CD14-positive monocyte (primary cell): ENCODE results near the gene GALK2. TPM values are rescaled to one million over a fixed set of nuclear protein-coding genes. Genes with fewer than 3 reads are reported as not detected.

ENCODE experiments used
- DNase-seq, 3 donors: peaks; one replicate each; pipeline ENCODE4 v3.0.0-alpha.2; 2011 to 2022
- H2AFZ ChIP-seq: 2 replicates; pipeline ENCODE4 v1.6.0; 2012; ENCODE audit warnings: mild to moderate bottlenecking, low read depth, low read length, inconsistent platforms; ENCODE audit not compliant: insufficient read depth, poor library complexity, severe bottlenecking
- H3K27ac ChIP-seq, 2 donors: 1 replicate in 1 of 2; 2 replicates in 1 of 2; pipeline ENCODE4 v1.5.1; 2012 to 2013; ENCODE audit warnings: low read length in 2 of 2, control low read depth in 1 of 2, inconsistent platforms in 1 of 2, low read depth in 1 of 2, mild to moderate bottlenecking in 1 of 2
- H3K27me3 ChIP-seq, 2 donors: one replicate each; pipeline versions ENCODE4 v1.6.0 to v1.6.1; 2011 to 2013; ENCODE audit warnings: low read length in 2 of 2; ENCODE audit not compliant: control insufficient read depth in 2 of 2, insufficient read depth in 2 of 2
- H3K36me3 ChIP-seq, 2 donors: replicated peaks in 1 of 2; 1 replicate in 1 of 2; 2 replicates in 1 of 2; pipeline versions ENCODE4 v1.5.1 to v1.6.1; 2012 to 2013; ENCODE audit warnings: low read length in 2 of 2, control low read depth in 1 of 2, inconsistent platforms in 1 of 2, mild to moderate bottlenecking in 1 of 2; ENCODE audit not compliant: insufficient read depth in 2 of 2, control insufficient read depth in 1 of 2
- H3K4me1 ChIP-seq, 2 donors: 1 replicate in 1 of 2; 2 replicates in 1 of 2; pipeline versions ENCODE4 v1.5.1 to v1.6.1; 2012 to 2013; ENCODE audit warnings: low read length in 2 of 2, control low read depth in 1 of 2, inconsistent platforms in 1 of 2, mild to moderate bottlenecking in 1 of 2, moderate library complexity in 1 of 2; ENCODE audit not compliant: insufficient read depth in 2 of 2, control insufficient read depth in 1 of 2
- H3K4me2 ChIP-seq: replicated peaks from 2 replicates; pipeline ENCODE3; 2012; ENCODE audit warnings: low read length, moderate library complexity, mild to moderate bottlenecking; ENCODE audit not compliant: poor library complexity, severe bottlenecking; ENCODE audit errors: extremely low read depth
- H3K4me3 ChIP-seq, 3 experiments: fragments of 200-600 bp in 1 of 3; sonication (generic) in 1 of 3; replicated peaks in 1 of 3; 1 replicate in 2 of 3; 2 replicates in 1 of 3; pipeline ENCODE4 v1.5.1; 2011 to 2013; ENCODE audit warnings: low read length in 3 of 3, mild to moderate bottlenecking in 3 of 3, control low read depth in 2 of 3, low read depth in 2 of 3, inconsistent platforms in 1 of 3, moderate library complexity in 1 of 3
- H3K79me2 ChIP-seq: 2 replicates; pipeline ENCODE4 v1.6.0; 2012; ENCODE audit warnings: mild to moderate bottlenecking, control low read depth, inconsistent platforms, low read length, moderate library complexity; ENCODE audit not compliant: insufficient read depth
- H3K9ac ChIP-seq: 2 replicates; pipeline ENCODE4 v1.6.0; 2017; ENCODE audit warnings: low read length, mild to moderate bottlenecking; ENCODE audit not compliant: insufficient read depth, poor library complexity, severe bottlenecking
- H3K9me3 ChIP-seq, 2 donors: replicated peaks in 1 of 2; 1 replicate in 1 of 2; 2 replicates in 1 of 2; pipeline versions ENCODE4 v1.5.1 to v1.6.1; 2012 to 2013; ENCODE audit warnings: low read length in 2 of 2, control low read depth in 1 of 2; ENCODE audit not compliant: control insufficient read depth in 1 of 2, insufficient read depth in 1 of 2
- H4K20me1 ChIP-seq: 2 replicates; pipeline ENCODE4 v1.6.0; 2012; ENCODE audit warnings: mild to moderate bottlenecking, low read length, control low read depth, moderate library complexity; ENCODE audit not compliant: insufficient read depth
- H3K27ac Mint-ChIP-seq, 7 donors: one replicate each; pipeline ENCODE4 v1.8.0; 2020; ENCODE audit warnings: mild to moderate bottlenecking in 7 of 7, mixed read lengths in 7 of 7, moderate library complexity in 6 of 7, inconsistent platforms in 2 of 7
- H3K27me3 Mint-ChIP-seq, 3 donors: one replicate each; pipeline ENCODE4 v1.8.0; 2021 to 2022; ENCODE audit warnings: low read depth in 3 of 3, mild to moderate bottlenecking in 3 of 3, mixed read lengths in 3 of 3, moderate library complexity in 3 of 3, inconsistent platforms in 1 of 3
- H3K36me3 Mint-ChIP-seq, 2 donors: one replicate each; pipeline ENCODE4 v1.8.0; 2020; ENCODE audit warnings: mixed read lengths in 2 of 2, inconsistent platforms in 1 of 2, mild to moderate bottlenecking in 1 of 2
- H3K4me1 Mint-ChIP-seq: one replicate; pipeline ENCODE4 v1.8.0; 2020; ENCODE audit warnings: mild to moderate bottlenecking, mixed read lengths
- H3K4me3 Mint-ChIP-seq, 2 donors: one replicate each; pipeline ENCODE4 v1.8.0; 2020; ENCODE audit warnings: mild to moderate bottlenecking in 2 of 2, mixed read lengths in 2 of 2, moderate library complexity in 1 of 2
- H3K9me3 Mint-ChIP-seq, 7 donors: one replicate each; pipeline ENCODE4 v1.8.0; 2020 to 2022; ENCODE audit warnings: mixed read lengths in 7 of 7, mild to moderate bottlenecking in 6 of 7, moderate library complexity in 6 of 7, inconsistent platforms in 2 of 7
- WGBS: methylation state at CpG from one replicate; pipeline ENCODE4 v1.1.5; 2013; ENCODE audit warnings: missing lambda C conversion rate; ENCODE audit not compliant: insufficient coverage; 5-methylcytosine and 5-hydroxymethylcytosine counted together
- intact Hi-C, 2 donors: fragments of 100-400 bp; cut with micrococcal nuclease; formaldehyde crosslinking; loops; one replicate each; pipeline versions ENCODE4 v1.15.0 to v1.15.1; 2023
- polyA plus RNA-seq, 3 donors: library from polyadenylated mRNA; depleted of rRNA in 1 of 3; unstranded in 2 of 3; stranded (reverse) in 1 of 3; fragments of 300-500 nt in 2 of 3; fragments of >200 nt in 1 of 3; fragmentation: Illumina TruSeq in 2 of 3; gene quantifications; 1 replicate in 2 of 3; 2 replicates in 1 of 3; pipeline ENCODE4 v1.2.3, GENCODE V29; 2012 to 2021
- TF ChIP-seq, protein P1 (sequence below): fragments of 200-600 bp; IDR thresholded peaks from one replicate; pipeline ENCODE4 v1.8.0; 2022; ENCODE audit warnings: antibody characterized with exemption, mild to moderate bottlenecking

Gene GALK2
- polyA plus RNA-seq, 3 donors = 14.2 to 16.9 (median 14.5) TPM

DNA sequence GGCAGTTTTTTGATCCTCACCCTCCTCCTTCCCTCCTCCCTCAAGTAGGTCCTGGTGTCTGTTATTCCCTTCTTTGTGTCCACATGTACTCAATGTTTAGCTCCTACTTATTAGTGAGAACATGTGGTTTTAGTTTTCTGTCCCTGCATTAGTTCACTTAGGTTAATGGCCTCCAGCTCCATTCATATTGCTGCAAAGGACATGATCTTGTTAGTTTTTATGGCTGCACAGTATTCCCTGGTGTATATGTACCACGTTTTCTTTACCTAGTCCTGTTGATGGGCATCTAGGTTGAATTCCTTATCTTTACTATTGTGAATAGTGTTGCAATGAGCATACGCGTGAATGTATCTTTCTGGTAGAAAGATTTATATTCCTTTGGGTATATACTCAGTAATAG, 191.3 kb downstream of the GALK2 start:
- no peaks in the 10 kb centered on the region for H3K27me3 ChIP-seq
- H3K9me3 Mint-ChIP-seq = peaks cover 0 to 12% (median 11%) of the 10 kb centered on the region in 7 donors
- DNase-seq = no peak

DNA sequence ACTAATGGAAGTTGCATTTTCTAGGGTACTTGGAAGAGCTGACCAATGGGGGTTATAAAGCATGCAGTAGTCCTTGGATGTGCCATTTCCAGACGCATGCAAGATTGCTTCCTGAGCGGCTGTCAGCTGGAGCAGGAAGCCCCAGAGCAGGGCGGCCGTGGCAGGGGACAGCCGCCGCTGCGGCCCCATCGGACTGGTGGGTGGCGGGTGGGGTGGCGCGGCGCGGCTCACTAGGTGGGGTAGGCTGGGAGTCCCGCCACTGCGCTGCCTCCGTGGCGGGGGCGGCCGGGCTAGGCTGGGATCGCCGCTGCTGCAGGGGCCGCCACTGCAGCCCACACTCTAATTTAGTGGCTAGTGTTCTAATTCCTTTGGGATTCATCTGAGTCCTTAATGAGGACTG, 196.4 kb downstream of the GALK2 start:
- Histone ChIP-seq H3K4me3 (no peak overlapping the region), H3K9me3 (no peaks in the 10 kb centered on the region), H3K9ac (no peak overlapping the region), H3K4me1 (no peaks in the 10 kb centered on the region), H3K27ac (no peak overlapping the region), H3K36me3 (no peaks in the 10 kb centered on the region), H3K79me2 (no peaks in the 10 kb centered on the region), H3K27me3 (no peaks in the 10 kb centered on the region), H2AFZ (no peak overlapping the region), H3K4me2 (no peak overlapping the region), H4K20me1 (no peaks in the 10 kb centered on the region)
- no peaks in the 10 kb centered on the region for H3K27me3 Mint-ChIP-seq
- peaks cover 0 to 12% (median 10%) of the 10 kb centered on the region in 7 donors for H3K9me3 Mint-ChIP-seq
- no peaks in the 10 kb centered on the region for H3K36me3 Mint-ChIP-seq
- intact Hi-C loops = no loop called here
- H3K4me3 Mint-ChIP-seq = no peak overlapping the region
- H3K27ac Mint-ChIP-seq = no peak overlapping the region
- DNase-seq = no peak
- H3K4me1 Mint-ChIP-seq = peaks cover 4% of the 10 kb centered on the region
- TF ChIP-seq, protein P1, sequence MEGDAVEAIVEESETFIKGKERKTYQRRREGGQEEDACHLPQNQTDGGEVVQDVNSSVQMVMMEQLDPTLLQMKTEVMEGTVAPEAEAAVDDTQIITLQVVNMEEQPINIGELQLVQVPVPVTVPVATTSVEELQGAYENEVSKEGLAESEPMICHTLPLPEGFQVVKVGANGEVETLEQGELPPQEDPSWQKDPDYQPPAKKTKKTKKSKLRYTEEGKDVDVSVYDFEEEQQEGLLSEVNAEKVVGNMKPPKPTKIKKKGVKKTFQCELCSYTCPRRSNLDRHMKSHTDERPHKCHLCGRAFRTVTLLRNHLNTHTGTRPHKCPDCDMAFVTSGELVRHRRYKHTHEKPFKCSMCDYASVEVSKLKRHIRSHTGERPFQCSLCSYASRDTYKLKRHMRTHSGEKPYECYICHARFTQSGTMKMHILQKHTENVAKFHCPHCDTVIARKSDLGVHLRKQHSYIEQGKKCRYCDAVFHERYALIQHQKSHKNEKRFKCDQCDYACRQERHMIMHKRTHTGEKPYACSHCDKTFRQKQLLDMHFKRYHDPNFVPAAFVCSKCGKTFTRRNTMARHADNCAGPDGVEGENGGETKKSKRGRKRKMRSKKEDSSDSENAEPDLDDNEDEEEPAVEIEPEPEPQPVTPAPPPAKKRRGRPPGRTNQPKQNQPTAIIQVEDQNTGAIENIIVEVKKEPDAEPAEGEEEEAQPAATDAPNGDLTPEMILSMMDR = no peak
- 100% methylated on average over 8 of the region's 22 CpGs for WGBS

More for the DNA sequence above, 191.3 kb downstream of the GALK2 start:
- Histone ChIP-seq H4K20me1 (no peaks in the 10 kb centered on the region), H3K4me2 (no peak overlapping the region), H3K9ac (no peak overlapping the region), H3K36me3 (no peaks in the 10 kb centered on the region), H3K27ac (no peak overlapping the region), H3K4me3 (no peak overlapping the region), H2AFZ (no peak overlapping the region), H3K9me3 (no peaks in the 10 kb centered on the region), H3K79me2 (no peaks in the 10 kb centered on the region), H3K4me1 (no peaks in the 10 kb centered on the region)
- Mint-ChIP-seq H3K27ac (no peak overlapping the region), H3K4me3 (no peak overlapping the region), H3K27me3 (peaks cover 0 to 2% (median 0%) of the 10 kb centered on the region in 3 donors), H3K4me1 (peaks cover 4% of the 10 kb centered on the region), H3K36me3 (no peaks in the 10 kb centered on the region)
- TF ChIP-seq, protein P1 = no peak
- WGBS = no CpG with 5 or more reads among the region's 3 CpGs
- intact Hi-C loops = no loop called here
